ENCODE data around the gene STK24.
"Not testable (repeated sequence)": the region's sequence is repeated elsewhere in the genome, so short reads cannot be mapped to it uniquely, and the experiment has no call there.

STK24 gene

DNA sequence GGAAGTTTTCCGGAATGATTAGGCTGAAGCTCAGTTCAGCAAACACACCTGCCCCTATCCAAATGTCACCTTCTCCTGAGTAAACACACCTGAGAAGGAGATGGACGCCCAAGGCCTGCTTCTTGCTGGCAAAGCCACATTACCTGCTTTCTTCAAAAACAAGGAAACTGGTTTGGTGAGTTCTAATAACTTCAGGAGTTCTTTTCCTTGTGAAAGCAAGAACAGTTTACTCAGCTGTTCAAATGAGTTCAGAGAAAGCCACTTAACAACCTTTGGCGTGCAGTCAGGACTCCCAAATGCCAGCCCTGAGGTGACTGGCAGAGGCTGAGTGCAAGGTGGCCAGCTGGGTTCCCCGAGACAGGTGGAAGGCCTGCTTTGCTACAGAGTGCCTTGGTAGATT is 160.5 kb downstream of the STK24 start:
- no peak for DNase-seq (ENCODE audit: extremely low read depth in 1 of 2, low read depth in 1 of 2)

DNA sequence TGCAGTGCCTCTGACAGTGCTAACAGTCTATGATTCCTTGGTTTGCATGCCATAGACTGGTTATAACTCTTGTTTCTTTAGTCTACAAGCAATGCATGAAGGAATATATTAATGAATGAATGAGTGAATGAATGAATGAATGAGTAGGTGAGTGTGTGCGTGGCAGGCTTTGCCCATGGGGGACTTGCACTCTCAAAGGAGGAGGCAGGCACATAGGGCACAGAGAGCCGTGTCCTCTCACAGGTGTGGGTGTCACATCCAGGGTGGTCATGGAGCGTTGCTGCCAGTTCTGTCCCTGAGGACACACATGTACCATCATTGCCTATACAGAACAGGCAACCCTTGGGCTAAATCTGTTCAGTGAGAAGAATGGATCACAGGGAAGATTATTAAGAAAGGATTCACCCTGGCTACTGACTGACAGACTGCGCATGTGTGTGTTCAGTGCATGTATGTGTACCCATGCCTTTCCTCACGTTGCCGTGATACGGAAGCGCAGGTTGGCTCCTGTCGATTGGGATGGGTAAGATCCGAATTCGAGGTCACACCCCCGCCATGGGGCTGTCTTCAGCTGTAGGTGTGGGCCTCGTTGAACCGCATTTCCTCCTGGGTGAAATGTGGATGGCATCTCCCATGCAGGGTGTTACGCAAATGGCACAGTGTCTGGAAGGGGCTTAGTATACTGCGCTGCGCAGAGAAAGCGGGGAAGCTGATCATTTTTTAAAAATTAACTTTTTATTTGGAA is 161.4 kb downstream of the STK24 start:
- no peak for DNase-seq (ENCODE audit: extremely low read depth in 1 of 2, low read depth in 1 of 2)

DNA sequence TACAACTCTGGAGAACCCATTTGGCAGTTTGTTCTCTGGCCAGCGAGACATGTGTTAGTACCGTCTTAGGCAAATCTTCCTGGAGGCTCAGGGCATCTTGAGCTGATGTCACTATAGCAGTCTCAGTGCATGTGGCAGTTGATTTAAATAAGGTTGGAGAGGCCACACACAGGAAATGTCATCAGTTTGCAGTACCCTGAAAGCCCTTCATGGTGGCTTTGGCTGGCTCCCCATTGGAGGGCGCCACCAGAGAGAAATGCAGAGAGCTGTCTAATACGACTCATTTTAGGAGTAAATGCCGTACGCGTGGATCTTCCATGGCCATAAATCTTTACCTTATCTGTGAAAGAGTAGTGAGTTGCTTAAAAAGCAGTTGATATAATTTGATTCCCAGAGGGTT is 163.1 kb downstream of the STK24 start:
- DNase-seq (ENCODE audit: extremely low read depth in 1 of 2, low read depth in 1 of 2), result no peak

DNA sequence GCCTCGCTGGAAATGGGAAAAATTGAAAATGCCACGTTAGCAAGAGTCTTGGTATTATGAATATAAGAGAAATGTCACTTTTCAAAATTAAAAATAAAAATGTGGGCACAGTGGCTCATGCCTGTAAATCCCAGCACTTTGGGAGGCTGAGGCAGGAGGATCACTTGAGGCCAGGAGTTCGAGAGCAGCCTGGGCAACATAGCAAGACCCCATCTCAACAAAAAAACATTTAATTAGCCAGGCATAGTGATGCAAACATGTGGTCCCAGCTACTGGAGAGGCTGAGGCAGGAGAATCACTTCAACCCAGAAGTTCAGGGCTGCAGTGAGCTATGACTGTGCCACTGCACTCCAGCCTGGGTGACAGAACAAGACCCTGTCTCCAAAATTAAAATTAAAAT is 163.6 kb downstream of the STK24 start:
- DNase-seq (ENCODE audit: extremely low read depth in 1 of 2, low read depth in 1 of 2), result not testable (repeated sequence)

DNA sequence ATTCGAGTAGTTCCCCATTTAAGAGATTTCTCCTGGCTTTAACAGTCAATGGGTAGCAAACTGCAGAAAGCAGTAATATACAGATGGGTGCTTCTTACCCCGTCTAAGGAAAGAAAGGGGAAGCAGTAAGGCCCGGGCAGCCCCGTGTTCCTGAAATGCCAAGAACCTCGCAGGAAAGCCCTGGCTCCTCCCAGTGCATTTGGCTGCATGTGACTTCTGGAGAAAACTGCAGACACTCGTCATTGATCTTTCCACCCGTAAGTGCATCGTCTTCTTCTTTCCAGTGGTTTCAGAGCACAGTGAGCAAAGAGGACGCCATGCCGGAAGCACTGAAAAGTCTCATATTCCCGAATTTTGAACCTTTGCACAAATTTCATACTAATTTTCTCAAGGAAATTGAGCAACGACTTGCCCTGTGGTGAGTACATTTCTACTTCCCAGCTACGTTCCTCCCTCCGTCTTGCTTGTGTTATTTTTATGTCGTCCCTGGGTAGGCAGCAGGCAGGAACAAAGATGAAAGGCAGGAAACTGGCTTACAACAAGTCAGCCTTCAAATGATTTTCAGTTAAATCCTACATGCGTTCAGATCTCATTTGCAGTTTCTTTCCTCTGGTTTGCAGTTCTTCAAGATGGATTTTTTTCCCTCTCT is 165.2 kb downstream of the STK24 start:
- DNase-seq (ENCODE audit: extremely low read depth in 1 of 2, low read depth in 1 of 2), result no peak

GRCh38 chr13:98411013-98411412 is 165.9 kb downstream of the STK24 start:
- no peak for DNase-seq (ENCODE audit: extremely low read depth in 1 of 2, low read depth in 1 of 2)

DNA sequence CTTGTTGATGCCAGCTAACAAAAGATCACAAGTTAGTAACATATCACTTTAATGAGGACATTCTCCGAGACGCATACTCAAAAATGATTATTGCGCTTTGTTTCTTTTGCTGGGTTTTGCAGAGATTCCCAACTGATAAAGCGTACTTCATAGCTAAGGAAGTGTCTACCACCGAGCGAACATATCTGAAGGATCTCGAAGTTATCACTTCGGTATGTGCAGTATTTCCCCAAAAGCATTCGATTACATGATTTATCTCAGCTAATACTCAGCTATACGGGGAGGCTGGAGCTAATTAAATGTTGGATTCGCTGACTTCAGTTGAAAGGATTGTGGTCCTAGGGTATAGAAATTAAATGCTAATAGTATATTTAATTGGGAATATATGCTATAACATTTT is 166.3 kb downstream of the STK24 start:
- no peak for DNase-seq (ENCODE audit: extremely low read depth in 1 of 2, low read depth in 1 of 2)

- DNase-seq (ENCODE audit: extremely low read depth in 1 of 2, low read depth in 1 of 2), result no peak
Measured at GRCh38 chr13:98409281-98409680, 167.6 kb downstream of the STK24 start.

GRCh38 chr13:98407575-98407974 is 169.3 kb downstream of the STK24 start:
- no peak for DNase-seq (ENCODE audit: extremely low read depth in 1 of 2, low read depth in 1 of 2)

GRCh38 chr13:98406971-98407370 is 169.9 kb downstream of the STK24 start:
- no peak for DNase-seq (ENCODE audit: extremely low read depth in 1 of 2, low read depth in 1 of 2)

GRCh38 chr13:98406427-98406826 is 170.5 kb downstream of the STK24 start:
- DNase-seq (ENCODE audit: extremely low read depth in 1 of 2, low read depth in 1 of 2), result no peak

- DNase-seq (ENCODE audit: extremely low read depth in 1 of 2, low read depth in 1 of 2), result no peak
Measured at GRCh38 chr13:98405690-98406344, 171.1 kb downstream of the STK24 start.

GRCh38 chr13:98405107-98405571 is 171.8 kb downstream of the STK24 start:
- DNase-seq (ENCODE audit: extremely low read depth in 1 of 2, low read depth in 1 of 2), result no peak

GRCh38 chr13:98403076-98403475 is 173.8 kb downstream of the STK24 start:
- no peak for DNase-seq (ENCODE audit: extremely low read depth in 1 of 2, low read depth in 1 of 2)

DNA sequence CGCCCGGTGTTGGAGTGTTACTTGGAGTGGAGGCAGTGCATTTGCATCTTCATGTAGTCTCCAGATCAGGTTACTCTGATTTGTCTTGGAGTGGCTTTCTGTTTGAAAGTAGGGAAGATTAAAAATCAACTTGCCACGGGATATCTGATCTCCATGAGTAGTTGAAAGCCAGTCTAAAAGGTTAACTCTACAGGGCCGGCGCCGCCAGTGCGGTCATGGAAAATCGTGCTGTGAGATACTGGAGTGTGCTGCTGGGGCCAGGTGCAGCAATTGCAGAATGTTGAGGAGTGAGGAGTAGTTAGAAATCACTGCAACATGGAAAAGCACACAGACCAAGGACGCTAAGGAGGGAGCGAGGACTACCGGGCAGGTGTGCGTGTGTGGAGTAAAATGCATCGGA is 175.0 kb downstream of the STK24 start:
- no peak for DNase-seq (ENCODE audit: extremely low read depth in 1 of 2, low read depth in 1 of 2)

GRCh38 chr13:98399756-98400155 is 177.2 kb downstream of the STK24 start:
- no peak for DNase-seq (ENCODE audit: extremely low read depth in 1 of 2, low read depth in 1 of 2)

GRCh38 chr13:98398581-98398980 is 178.3 kb downstream of the STK24 start:
- no peak for DNase-seq (ENCODE audit: extremely low read depth in 1 of 2, low read depth in 1 of 2)

- no peak for DNase-seq (ENCODE audit: extremely low read depth in 1 of 2, low read depth in 1 of 2)
Measured at GRCh38 chr13:98397861-98398260, 179.0 kb downstream of the STK24 start.

DNA sequence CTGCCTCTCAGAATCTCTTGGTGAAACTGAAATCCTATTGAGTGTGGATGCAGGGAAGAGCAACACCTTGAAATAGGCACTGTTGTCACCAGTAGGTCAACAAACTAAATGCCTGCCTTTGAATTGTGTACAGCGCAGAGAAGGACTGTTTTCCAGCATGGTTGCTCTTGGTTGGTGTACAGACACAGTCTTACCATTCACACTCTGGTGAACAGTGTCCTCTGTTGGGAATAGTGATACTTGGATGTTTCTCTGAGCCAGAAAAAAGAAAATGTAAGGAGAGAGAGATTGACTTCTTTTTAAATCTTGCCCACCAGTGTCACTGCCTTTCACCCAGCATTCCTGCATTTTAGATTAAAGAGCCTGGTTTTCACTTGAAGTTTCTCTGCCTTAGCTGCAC is 179.7 kb downstream of the STK24 start:
- no peak for DNase-seq (ENCODE audit: extremely low read depth in 1 of 2, low read depth in 1 of 2)

GRCh38 chr13:98396071-98396710 is 180.7 kb downstream of the STK24 start:
- no peak for DNase-seq (ENCODE audit: extremely low read depth in 1 of 2, low read depth in 1 of 2)
